Measurements from ENCODE around the gene SCO1.

GRCh38 chr17:10648956-10649355, 48.4 kb downstream of the SCO1 start:
- TF ChIP-seq CTCF (IDR thresholded peaks at IDR 0.05) (no peak), POLR2A (IDR thresholded peaks at IDR 0.05) (no peak)
